HG02571 (cell line): ENCODE measurements around the gene POPDC2.
"Not testable (repeated sequence)": the region's sequence is repeated elsewhere in the genome, so short reads cannot be mapped to it uniquely, and the experiment has no call there.

Source experiments
- ATAC-seq: cut with Tn5 transposase; IDR thresholded peaks from one replicate; pipeline ENCODE4 v1.9.1; 2021; ENCODE audit warnings: mild to moderate bottlenecking, moderate library complexity; ENCODE audit not compliant: unreplicated experiment

The POPDC2 gene

GRCh38 chr3:119660474-119661440 lies at the start of gene POPDC2:
Gene POPDC2 (minus strand): TSS chr3:119660589. CDS start chr3:119660423, 166 bp downstream.
- ATAC-seq, result no peak

GRCh38 chr3:119703820-119704531 lies 43.6 kb upstream of the POPDC2 start:
- no peak for ATAC-seq

GRCh38 chr3:119702530-119703527 lies 42.4 kb upstream of the POPDC2 start, which contains the start of gene CFAP91:
Gene CFAP91 (plus strand): TSS chr3:119703022. CDS start chr3:119703099, 77 bp downstream.
- ATAC-seq, result peak; percentile 88

GRCh38 chr3:119700920-119701734 lies 40.7 kb upstream of the POPDC2 start:
- ATAC-seq, result no peak

GRCh38 chr3:119700269-119700919 lies 40.0 kb upstream of the POPDC2 start:
- no peak for ATAC-seq

- ATAC-seq, result peak; percentile 47
Measured at GRCh38 chr3:119697394-119697793, 37.0 kb upstream of the POPDC2 start.

GRCh38 chr3:119695480-119695879 lies 35.1 kb upstream of the POPDC2 start:
- ATAC-seq, result no peak

GRCh38 chr3:119690043-119690656 lies 29.8 kb upstream of the POPDC2 start:
- no peak for ATAC-seq

- ATAC-seq, result no peak
Measured at GRCh38 chr3:119683421-119683820, 23.0 kb upstream of the POPDC2 start.

GRCh38 chr3:119681279-119681678 lies 20.9 kb upstream of the POPDC2 start:
- ATAC-seq, result no peak

- no peak for ATAC-seq
Measured at GRCh38 chr3:119679874-119680273, 19.5 kb upstream of the POPDC2 start.

- not testable (repeated sequence) for ATAC-seq
Measured at GRCh38 chr3:119678209-119678608, 17.8 kb upstream of the POPDC2 start.

- no peak for ATAC-seq
Measured at GRCh38 chr3:119677641-119677934, 17.2 kb upstream of the POPDC2 start.

GRCh38 chr3:119676771-119677640 lies 16.6 kb upstream of the POPDC2 start, which contains the start of gene COX17:
Gene COX17 (minus strand): TSS chr3:119677406. CDS start chr3:119677310, 96 bp downstream.
- peak; percentile 86 for ATAC-seq

GRCh38 chr3:119676020-119676419 lies 15.6 kb upstream of the POPDC2 start:
- ATAC-seq, result no peak

- no peak for ATAC-seq
Measured at GRCh38 chr3:119675188-119675874, 14.9 kb upstream of the POPDC2 start.

- no peak for ATAC-seq
Measured at GRCh38 chr3:119673875-119674274, 13.5 kb upstream of the POPDC2 start.
